Panc1 (cell line): ENCODE results near the gene FGD3. TPM values are rescaled to one million over a fixed set of nuclear protein-coding genes. Genes with fewer than 3 reads are reported as not detected.

Experiments
- ATAC-seq: fragments of 200-7000 bp; cut with Tn5 transposase; 2 replicates; pipeline ENCODE4 v1.9.1; 2020; ENCODE audit warnings: mild to moderate bottlenecking, moderate library complexity
- BruUV-seq: library from RNA; stranded (reverse); fragments of 400-500 nt; replicated peaks from 2 replicates; lab custom pipeline; 2021; lab: Mats Ljungman, UMichigan
- CTCF ChIA-PET: fragments of 300-600 bp; sonication (Branson Sonifier 250); formaldehyde crosslinking; loops from one replicate; lab custom pipeline; 2022; ENCODE audit warnings: antibody characterized with exemption; lab: Charles Lee
- POLR2A ChIA-PET: fragments of 300-600 bp; sonication (Branson Sonifier 250); formaldehyde crosslinking; loops from one replicate; lab custom pipeline; 2022; ENCODE audit warnings: antibody characterized with exemption; lab: Charles Lee
- DNase-seq: peaks from one replicate; pipeline ENCODE4 v3.0.0-alpha.2; 2010; ENCODE audit warnings: low read depth, low spot score
- H3K27ac ChIP-seq: 2 replicates; pipeline ENCODE4 v1.5.1; 2011; ENCODE audit warnings: mild to moderate bottlenecking, low read length, inconsistent platforms
- H3K27me3 ChIP-seq: fragments of 200-500 bp; sonication (Bioruptor generic); 2 replicates; pipeline ENCODE4 v1.6.0; 2014; ENCODE audit warnings: low read length, inconsistent platforms; ENCODE audit not compliant: control insufficient read depth, insufficient read depth
- H3K36me3 ChIP-seq: fragments of 200-500 bp; sonication (Bioruptor generic); 2 replicates; pipeline ENCODE4 v1.5.1; 2014; ENCODE audit warnings: inconsistent platforms, mild to moderate bottlenecking, low read length, moderate library complexity; ENCODE audit not compliant: control insufficient read depth, insufficient read depth
- H3K4me1 ChIP-seq: 2 replicates; pipeline ENCODE4 v1.5.1; 2011; ENCODE audit warnings: inconsistent platforms, mild to moderate bottlenecking, low read length, moderate library complexity; ENCODE audit not compliant: control insufficient read depth, insufficient read depth
- H3K4me3 ChIP-seq, 2 experiments: 2 replicates each; pipeline ENCODE4 v1.5.1; 2011 to 2012; ENCODE audit warnings: low read depth in 2 of 2, low read length in 2 of 2, mild to moderate bottlenecking in 2 of 2, inconsistent platforms in 1 of 2, moderate library complexity in 1 of 2
- H3K9me3 ChIP-seq: fragments of 200-500 bp; sonication (Bioruptor generic); 2 replicates; pipeline ENCODE4 v1.5.1; 2014; ENCODE audit warnings: low read depth, mild to moderate bottlenecking, inconsistent platforms, low read length, moderate library complexity; ENCODE audit not compliant: control insufficient read depth, insufficient read depth
- POLR2AphosphoS5 ChIP-seq: IDR thresholded peaks from 2 replicates; pipeline ENCODE4 v1.6.1; 2012; ENCODE audit warnings: mild to moderate bottlenecking, low read depth, low read length, moderate library complexity
- SIN3A ChIP-seq: IDR thresholded peaks from 2 replicates; pipeline ENCODE4 v1.6.1; 2012; ENCODE audit warnings: low read depth, mild to moderate bottlenecking, low read length, moderate library complexity, borderline replicate concordance; ENCODE audit not compliant: insufficient read depth
- TCF7L2 ChIP-seq: IDR thresholded peaks from 2 replicates; pipeline ENCODE4 v1.6.1; 2011; ENCODE audit warnings: mild to moderate bottlenecking, low read depth, low read length, inconsistent platforms
- in situ Hi-C: cut with HindIII; loops from 2 replicates; pipeline ENCODE4 v1.10.0; 2016; ENCODE audit warnings: low sequenced_read_pairs, low pct_unique_long_range_greater_than_20kb
- intact Hi-C: fragments of 100-400 bp; cut with micrococcal nuclease; formaldehyde crosslinking; loops from one replicate; pipeline ENCODE4 v1.10.0; 2022; ENCODE audit not compliant: unreplicated experiment
- total RNA-seq: library from RNA; stranded (reverse); gene quantifications from one replicate; pipeline ENCODE4 v1.2.1, GENCODE V29; 2021; ENCODE audit not compliant: unreplicated experiment
- TF ChIP-seq, protein P1 (sequence below): fragments of 450-650 bp; IDR thresholded peaks from 2 replicates; pipeline ENCODE4 v1.5.1; 2017; ENCODE audit warnings: mild to moderate bottlenecking
- TF ChIP-seq, protein P2 (sequence below), 2 experiments: IDR thresholded peaks; 2 replicates each; pipeline ENCODE4 v1.6.1; 2011 to 2012; ENCODE audit warnings: low read depth in 2 of 2, control low read depth in 1 of 2, low read length in 1 of 2, mild to moderate bottlenecking in 1 of 2, moderate library complexity in 1 of 2; ENCODE audit not compliant: insufficient read depth in 1 of 2

Gene FGD3
- total RNA-seq, 1 experiment from 2014 or later: 0.80 TPM

DNA sequence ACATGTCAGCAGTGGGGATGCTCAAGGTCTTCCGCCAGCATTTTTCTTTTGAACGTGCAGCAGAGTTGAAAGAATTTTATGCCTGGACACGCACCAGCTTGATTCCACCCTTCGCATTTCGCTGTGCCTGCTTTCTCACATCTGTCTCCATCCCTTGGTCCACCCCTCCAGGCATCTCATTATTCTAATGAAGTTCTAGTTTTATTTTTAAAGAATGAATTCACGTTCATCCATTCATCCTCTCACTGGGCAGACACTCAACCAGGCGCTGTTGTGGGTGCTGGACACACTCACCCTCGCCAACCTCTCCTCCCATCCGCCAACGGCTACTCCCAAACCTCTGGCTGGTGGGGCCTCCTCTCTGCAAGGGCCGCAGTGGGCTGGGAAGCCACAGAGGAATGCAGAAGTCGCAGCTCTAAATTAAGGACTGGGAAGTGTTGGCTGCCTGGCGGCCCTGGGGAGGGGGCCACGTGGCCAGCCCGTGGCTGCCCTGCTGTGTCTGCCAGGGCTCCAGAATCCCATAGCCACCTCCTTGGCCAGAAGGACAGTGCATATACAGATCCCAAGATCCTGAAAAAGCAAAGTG is 117.9 kb downstream of the FGD3 start:
- intact Hi-C loops: no loop called here
- H3K27me3 ChIP-seq: no peaks in the 10 kb centered on the region
- ChIA-PET CTCF (no interaction called here), POLR2A (no interaction called here)
- no peak for ATAC-seq
- no peak overlapping the region for H3K4me3 ChIP-seq
- no peak overlapping the region for H3K27ac ChIP-seq
- in situ Hi-C loops: no loop called here
- TF ChIP-seq TCF7L2: no peak
- no peak for TF ChIP-seq POLR2AphosphoS5
- no peak for TF ChIP-seq SIN3A
- TF ChIP-seq, protein P1, sequence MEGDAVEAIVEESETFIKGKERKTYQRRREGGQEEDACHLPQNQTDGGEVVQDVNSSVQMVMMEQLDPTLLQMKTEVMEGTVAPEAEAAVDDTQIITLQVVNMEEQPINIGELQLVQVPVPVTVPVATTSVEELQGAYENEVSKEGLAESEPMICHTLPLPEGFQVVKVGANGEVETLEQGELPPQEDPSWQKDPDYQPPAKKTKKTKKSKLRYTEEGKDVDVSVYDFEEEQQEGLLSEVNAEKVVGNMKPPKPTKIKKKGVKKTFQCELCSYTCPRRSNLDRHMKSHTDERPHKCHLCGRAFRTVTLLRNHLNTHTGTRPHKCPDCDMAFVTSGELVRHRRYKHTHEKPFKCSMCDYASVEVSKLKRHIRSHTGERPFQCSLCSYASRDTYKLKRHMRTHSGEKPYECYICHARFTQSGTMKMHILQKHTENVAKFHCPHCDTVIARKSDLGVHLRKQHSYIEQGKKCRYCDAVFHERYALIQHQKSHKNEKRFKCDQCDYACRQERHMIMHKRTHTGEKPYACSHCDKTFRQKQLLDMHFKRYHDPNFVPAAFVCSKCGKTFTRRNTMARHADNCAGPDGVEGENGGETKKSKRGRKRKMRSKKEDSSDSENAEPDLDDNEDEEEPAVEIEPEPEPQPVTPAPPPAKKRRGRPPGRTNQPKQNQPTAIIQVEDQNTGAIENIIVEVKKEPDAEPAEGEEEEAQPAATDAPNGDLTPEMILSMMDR: no peak
- TF ChIP-seq, protein P2, sequence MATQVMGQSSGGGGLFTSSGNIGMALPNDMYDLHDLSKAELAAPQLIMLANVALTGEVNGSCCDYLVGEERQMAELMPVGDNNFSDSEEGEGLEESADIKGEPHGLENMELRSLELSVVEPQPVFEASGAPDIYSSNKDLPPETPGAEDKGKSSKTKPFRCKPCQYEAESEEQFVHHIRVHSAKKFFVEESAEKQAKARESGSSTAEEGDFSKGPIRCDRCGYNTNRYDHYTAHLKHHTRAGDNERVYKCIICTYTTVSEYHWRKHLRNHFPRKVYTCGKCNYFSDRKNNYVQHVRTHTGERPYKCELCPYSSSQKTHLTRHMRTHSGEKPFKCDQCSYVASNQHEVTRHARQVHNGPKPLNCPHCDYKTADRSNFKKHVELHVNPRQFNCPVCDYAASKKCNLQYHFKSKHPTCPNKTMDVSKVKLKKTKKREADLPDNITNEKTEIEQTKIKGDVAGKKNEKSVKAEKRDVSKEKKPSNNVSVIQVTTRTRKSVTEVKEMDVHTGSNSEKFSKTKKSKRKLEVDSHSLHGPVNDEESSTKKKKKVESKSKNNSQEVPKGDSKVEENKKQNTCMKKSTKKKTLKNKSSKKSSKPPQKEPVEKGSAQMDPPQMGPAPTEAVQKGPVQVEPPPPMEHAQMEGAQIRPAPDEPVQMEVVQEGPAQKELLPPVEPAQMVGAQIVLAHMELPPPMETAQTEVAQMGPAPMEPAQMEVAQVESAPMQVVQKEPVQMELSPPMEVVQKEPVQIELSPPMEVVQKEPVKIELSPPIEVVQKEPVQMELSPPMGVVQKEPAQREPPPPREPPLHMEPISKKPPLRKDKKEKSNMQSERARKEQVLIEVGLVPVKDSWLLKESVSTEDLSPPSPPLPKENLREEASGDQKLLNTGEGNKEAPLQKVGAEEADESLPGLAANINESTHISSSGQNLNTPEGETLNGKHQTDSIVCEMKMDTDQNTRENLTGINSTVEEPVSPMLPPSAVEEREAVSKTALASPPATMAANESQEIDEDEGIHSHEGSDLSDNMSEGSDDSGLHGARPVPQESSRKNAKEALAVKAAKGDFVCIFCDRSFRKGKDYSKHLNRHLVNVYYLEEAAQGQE (IDR thresholded peaks at IDR 0.05; ENCODE audit: insufficient read depth in 1 of 2, low read depth in 2 of 2, low read length in 1 of 2): no peak
- H3K9me3 ChIP-seq: no peaks in the 10 kb centered on the region
- no peak for DNase-seq
- no peaks in the 10 kb centered on the region for H3K36me3 ChIP-seq
- peaks cover 12% of the 10 kb centered on the region for H3K4me1 ChIP-seq
- no TSS peak for BruUV-seq

DNA sequence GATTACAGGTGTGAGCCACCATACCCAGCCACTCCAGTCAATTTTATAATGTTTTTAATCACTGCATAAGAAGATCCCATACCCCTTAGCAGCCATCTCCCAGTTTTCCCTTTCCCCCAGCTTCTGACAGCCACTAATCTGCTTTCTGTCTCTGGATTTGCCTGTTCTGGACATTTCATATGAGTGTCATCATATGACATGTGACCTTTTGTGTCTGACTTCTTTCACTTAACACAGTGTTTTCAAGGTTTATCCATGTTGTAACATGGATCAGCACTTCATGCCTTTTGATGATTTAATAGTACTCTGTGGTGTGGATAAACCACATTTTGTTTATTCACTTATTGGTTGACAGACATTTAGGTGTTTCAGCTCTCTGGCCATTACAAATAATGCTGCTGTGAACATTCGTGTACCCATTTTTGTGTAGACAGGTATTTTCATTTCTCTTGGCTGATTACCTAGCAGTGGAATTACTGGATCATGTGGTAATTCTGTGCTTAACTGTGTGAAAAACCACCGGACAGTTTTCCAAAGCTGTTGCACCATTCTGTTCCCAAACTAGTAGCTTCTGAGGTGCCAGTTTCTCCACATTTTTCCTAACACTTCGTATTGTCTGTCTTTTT is 119.8 kb downstream of the FGD3 start:
- no peaks in the 10 kb centered on the region; the same call in 1 of the 2 replicates for H3K4me1 ChIP-seq
- no peak for DNase-seq
- intact Hi-C loops (no loop called here), in situ Hi-C loops (no loop called here)
- ATAC-seq: no peak
- ChIA-PET POLR2A (no interaction called here), CTCF (interaction anchor here (0.6 kb wide), 1 partner anchor 16 kb away, joined by 7 read pairs; no protein-coding TSS in a partner anchor)
- no peaks in the 10 kb centered on the region for H3K36me3 ChIP-seq
- H3K9me3 ChIP-seq: no peaks in the 10 kb centered on the region
- TF ChIP-seq, protein P2 (IDR thresholded peaks at IDR 0.05; ENCODE audit: insufficient read depth in 1 of 2, low read depth in 2 of 2, low read length in 1 of 2): no peak
- TF ChIP-seq TCF7L2 (no peak), POLR2AphosphoS5 (no peak), SIN3A (no peak)
- TF ChIP-seq, protein P1: no peak
- no peak overlapping the region for H3K4me3 ChIP-seq
- no peaks in the 10 kb centered on the region for H3K27me3 ChIP-seq
- BruUV-seq: no TSS peak
- no peak overlapping the region for H3K27ac ChIP-seq
